Daoy (cell line): ENCODE results near the gene KAT8. TPM values are rescaled to one million over a fixed set of nuclear protein-coding genes. Genes with fewer than 3 reads are reported as not detected.
"Not testable (repeated sequence)": the region's sequence is repeated elsewhere in the genome, so short reads cannot be mapped to it uniquely, and the experiment has no call there.

Source experiments
- DNase-seq: peaks from one replicate; pipeline ENCODE4 v3.0.0-alpha.2; 2015; ENCODE audit warnings: low read depth
- total RNA-seq: library from RNA; depleted of rRNA; stranded (reverse); fragments of >200 nt; shearing (Covaris generic); gene quantifications from 2 replicates; pipeline ENCODE4 v1.2.3, GENCODE V29; 2014

The KAT8 gene
- total RNA-seq, 1 experiment from 2014 or later = 39.9 TPM

GRCh38 chr16:31083556-31083955 lies 33.9 kb upstream of the KAT8 start:
- DNase-seq = no peak

- no peak for DNase-seq
These were observed 33.5 kb upstream of the KAT8 start for GRCh38 chr16:31083981-31084380.

DNA sequence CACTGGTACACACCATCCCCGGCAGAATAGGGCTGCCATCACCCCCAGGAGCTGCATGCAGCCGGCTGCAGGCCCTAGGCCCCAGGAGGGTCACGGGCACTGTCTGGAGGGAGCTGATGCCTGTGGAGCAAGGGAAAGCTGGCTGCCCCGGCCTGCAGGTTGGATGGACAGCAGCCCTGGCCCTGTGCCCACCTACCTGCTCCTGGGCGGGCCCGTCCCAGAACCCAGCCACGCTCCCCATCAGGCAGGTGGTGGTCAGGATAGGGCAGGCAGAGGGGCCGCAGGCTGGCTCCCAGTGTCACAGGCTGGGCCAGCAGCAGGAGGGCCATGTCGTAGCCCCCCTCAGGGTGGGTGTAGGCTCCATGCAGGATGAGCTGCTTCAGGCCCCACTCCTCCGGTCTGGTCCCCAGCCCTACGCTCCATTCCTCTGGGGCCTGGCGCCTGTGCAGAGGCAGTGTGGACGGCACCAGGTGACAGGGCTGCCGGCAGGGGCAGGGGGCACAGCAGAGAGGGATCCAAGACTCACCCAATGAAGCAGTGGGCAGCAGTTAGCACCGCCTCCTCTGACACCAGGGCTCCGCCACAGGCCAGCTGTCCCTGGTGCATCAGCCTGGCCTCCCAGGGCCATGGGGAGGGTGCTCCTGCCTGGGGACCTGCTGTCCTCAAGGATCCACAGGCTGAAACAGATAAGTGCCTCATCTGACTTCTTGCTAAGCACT lies 32.7 kb upstream of the KAT8 start:
- no peak for DNase-seq

DNA sequence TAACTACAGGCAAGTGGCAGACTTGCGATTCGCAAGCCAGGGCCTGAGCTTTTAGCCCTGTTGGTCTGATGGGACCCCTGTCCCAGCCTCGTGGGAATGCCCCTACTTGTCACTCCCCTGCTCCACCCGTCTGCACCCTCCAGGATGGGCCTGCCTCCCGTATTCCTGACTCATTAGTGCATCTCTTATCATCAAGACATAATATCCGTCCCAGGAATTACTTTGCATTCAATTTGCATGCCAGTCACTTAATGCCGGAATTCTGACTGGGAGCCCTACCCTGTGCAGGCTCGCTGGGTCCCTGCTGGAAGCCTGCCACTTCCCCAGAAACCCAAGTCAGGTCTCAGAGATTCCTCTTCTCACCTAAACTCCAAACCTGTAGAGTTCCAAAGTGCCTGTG lies 32.1 kb upstream of the KAT8 start:
- DNase-seq = no peak

DNA sequence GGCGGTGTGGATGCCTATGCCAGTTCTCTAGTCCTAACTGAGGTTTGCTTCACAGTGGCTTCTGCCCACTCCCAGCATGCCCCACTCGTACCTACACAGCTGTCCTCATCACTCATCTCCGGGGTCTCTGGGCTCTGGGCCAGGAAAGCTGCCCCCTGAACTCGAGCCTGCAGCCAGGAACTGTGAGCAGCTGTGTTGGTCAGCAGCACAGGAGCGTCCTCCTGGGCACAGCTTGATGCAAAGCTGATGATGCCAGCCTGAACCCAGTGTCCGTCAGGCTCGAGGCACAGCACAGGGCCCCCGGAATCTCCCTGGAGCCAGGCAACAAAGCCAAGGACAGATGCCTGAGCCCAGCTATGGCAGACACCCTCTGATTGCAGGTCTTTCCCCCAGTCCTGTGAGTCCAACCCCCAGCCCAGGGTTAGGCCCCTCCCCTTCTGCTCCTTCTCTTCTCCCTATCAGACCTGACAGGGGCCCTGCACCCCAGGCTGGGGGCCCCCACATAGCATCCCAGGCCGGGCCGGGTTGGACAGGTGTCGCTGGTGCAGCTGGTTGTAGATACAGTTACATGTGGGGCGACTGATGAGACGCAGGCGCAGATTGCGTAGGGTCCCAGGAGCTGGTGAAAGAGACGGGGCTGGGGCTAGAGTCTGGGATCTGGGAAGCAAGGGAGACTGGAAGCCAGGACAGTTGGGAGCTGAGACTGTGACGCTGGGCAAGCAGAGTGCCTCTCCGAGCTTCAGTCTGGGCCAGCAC lies 31.4 kb upstream of the KAT8 start:
- no peak for DNase-seq

DNA sequence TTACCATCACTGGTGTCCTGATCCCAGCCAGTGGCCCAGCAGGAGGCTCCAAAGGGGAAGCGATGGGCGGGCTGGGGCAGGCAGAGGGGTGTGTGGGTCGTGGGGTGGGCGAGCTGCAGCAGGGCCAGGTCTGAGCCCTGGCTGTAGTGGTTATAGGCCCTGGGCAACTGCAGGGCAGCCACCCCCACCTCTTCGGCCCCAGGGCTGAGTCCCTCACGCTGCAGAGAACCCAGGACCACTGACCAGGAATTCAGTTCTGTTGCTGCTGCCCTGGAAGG lies 30.9 kb upstream of the KAT8 start:
- DNase-seq = no peak

- DNase-seq = no peak
These were observed 30.0 kb upstream of the KAT8 start for GRCh38 chr16:31087481-31087880.

DNA sequence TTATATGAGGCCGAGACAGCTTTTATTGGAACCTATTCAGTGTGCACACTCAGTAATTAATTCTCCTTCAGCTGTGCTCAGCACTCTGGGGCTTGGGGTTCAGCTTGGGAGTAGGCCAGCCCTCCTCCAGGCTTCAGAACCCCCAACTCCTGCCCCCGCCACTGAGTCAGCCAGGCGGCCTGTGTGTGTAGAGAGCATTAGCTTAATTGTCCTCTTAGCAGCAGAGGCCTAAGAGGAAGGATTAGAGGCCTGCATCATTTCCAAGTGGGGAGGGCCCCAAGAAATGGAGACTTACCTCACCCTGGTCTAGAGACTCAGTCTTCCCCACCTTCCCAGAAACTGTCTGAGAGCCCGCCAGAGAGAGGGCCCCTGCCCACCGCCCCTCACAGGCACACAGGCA lies 29.5 kb upstream of the KAT8 start:
- no peak for DNase-seq

- DNase-seq = no peak
These were observed 28.8 kb upstream of the KAT8 start, which contains the start of gene PRSS53 for GRCh38 chr16:31088459-31089183. Gene PRSS53, minus strand, starts transcription at chr16:31088943. Its CDS starts 134 bp downstream, at chr16:31088809.

DNA sequence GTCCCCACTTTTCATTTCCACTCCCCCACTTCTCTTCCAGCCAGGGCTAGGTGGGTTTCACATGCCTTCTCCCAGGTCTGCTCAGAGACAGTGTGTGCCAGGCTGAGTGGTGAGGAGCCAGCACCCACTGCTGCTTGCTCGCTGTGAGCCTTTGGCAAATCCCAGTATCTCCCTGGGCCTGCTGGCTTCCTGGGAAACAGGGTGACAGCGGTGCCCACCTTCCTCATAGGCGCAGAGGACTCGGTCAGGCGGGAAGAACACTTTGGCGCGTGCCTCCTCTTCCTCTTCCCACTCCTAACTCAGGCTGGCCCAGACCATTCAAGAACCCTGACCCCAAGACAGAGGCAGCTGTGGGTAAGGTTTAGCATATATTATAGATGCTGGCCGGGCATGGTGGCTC lies 28.3 kb upstream of the KAT8 start:
- DNase-seq = no peak

DNA sequence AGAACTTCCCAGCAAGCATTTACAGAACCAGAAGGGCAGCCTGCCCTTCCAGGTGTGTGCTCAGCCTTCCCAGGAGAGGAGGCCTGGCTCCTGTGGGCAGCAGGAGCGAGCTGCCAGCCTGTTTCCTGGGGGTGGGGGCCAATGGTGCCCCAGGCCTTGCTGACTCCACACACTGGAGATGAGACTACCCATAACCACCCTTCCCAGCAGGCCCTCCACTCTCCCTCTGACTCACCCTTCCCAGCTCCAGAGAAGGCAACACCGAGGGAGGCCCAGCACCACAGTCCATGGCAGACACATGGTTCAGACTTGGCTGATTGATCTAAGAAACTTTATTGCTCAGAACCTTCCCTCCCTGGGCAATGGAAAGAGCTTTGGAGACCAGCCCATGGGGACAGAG lies 26.9 kb upstream of the KAT8 start:
- peak; percentile 67 for DNase-seq

- DNase-seq = peak; percentile 59
These were observed 25.1 kb upstream of the KAT8 start for GRCh38 chr16:31092330-31092729.

DNA sequence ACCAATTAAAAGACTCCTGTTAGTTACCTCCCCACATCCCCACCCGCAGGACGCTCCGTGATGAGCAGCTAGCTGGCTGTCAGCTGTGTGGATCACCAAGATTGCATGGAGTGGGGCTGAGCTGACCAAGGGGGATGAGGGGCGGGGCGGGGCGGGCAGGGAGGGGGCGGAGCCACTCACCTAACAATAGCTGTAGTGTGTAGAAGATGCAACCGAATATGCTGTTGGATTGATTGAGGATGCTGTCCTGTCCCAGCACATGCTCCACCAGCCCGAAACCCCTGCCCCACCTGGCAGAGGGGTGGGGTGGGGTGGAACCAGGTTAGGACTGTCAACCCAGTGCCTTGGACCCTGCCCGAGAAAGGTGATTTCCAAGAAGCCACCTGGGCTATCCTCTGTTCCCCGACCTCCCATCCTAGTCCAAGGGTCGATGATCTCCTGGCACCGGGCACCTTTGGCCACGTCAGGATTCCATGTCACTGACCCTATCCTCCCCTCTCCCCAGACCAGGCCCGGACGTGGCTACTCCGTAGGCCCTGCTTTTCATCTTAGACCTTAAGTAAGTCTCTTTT lies 24.2 kb upstream of the KAT8 start:
- DNase-seq = peak; percentile 57

DNA sequence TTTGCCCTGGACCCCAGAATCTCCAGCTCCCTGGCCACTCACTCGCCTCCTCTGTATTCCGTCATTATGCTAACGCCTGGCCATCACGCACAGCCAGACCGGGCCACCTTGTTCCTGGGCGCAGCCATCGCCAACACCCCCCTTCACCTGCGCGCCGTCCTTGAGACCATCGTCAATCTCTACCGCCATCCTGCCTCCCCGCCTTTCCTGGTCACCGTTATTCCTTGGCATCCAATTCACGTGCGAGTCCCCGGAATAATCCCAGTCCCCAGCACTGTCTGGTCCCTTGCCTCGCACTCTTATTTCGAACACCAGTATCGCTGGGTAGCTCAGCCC lies 23.4 kb upstream of the KAT8 start:
- peak; percentile 24 for DNase-seq

DNA sequence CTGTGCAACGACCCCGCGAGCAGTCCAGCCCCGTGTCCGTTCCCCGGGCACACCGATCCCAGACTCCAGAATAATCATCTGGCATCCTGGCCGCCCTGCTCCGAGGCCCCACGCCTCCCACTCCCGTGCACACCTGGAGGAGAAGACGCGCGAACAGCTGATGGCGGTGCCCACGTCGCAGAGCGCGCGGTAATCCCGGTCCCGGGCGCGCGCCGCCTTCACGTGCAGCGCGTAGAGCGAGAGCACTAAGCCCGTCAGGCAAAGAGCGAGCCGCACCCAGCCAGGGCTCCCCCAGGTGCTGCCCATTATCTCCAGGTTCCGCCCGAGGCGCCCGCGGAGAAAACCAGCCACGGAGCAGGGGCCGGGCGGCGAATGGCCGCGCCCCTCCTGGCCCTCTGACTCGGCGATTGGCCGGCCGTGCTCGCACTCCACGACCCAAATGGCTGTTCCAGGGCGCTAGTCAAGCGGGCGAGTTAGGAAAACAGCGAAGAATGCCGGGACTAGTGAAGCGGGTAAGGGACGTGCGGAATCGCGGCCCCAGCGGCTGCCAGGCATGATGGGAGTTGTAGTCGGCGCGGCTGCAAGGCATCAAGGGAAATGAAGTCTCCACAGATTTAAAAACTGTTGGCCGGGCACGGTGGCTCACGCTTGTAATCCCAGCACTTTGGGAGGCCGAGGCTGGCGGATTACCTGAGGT lies 22.9 kb upstream of the KAT8 start, which contains the start of gene VKORC1:
Gene VKORC1, minus strand, starts transcription at position 374 of the 697 bp plus-strand sequence. Its CDS starts 68 bp downstream, at position 306.
- peak; percentile 98 for DNase-seq

GRCh38 chr16:31099860-31100638 lies 17.4 kb upstream of the KAT8 start:
- peak; percentile 60 for DNase-seq

DNA sequence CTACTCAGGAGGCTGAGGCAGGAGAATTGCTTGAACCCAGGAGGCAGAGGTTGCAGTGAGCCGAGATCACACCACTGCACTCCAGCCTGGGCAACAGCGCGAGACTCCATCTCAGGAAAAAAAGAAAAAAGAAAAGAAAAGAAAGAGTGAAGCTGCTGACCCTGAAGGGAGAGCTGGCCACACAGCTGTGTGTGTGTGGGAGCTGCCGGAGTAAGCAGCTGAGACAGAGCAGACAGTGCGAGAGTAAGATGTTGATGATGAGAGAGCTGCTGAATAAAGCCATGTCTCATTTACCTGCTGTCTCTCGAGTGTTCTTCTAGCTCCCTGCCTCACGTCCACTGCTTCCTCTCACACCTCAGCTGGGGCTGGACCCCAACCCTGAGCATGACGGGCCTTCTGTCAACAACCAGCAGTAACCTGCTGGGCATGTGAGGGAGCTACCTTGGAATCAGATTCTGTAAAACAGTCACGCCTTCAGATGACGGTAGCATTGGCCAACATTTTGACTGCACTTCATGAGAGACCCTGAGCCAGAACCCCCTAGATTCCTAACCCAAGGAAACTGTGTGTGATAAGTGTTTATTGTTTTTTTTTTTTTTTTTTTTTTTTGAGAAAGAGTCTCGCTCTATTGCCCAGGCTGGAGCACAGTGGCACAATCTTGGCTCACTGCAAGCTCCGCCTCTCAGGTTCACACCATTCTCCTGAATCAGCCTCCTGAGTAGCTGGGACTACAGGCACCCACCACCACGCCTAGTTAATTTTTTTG lies 16.4 kb upstream of the KAT8 start:
- DNase-seq = not testable (repeated sequence)

DNA sequence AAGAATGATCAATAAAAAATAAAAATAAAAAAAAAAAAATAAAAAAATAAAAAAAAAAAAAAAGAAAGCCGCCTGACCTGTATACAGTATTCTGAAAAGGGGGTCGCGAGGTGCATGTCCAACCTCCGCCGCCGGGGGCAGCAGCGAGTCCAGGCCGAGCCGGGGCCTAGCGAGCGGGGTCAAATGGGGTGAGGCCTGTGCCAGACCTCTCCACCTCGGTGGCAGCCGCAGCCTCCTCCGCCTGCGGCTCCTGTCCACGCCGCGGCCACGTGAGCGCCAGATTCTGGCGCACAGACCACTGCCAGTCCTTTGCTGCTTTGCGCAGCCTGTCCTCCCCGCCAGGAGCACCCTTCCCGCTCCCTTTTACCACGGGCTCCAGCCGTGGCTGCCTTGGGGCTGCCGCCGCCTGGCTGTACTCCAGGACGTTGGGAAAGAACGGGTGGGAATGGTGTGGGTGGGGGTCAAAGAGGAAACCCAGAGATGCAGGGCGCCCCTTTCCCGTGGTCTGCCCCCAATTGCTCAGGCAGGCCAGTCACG lies 11.7 kb upstream of the KAT8 start:
- DNase-seq = peak; percentile 64

GRCh38 chr16:31106509-31107464 lies 10.7 kb upstream of the KAT8 start:
- no peak for DNase-seq
